Spleen (tissue), 11 donors: Measurements from ENCODE around the gene EMX1. TPM values are rescaled to one million over a fixed set of nuclear protein-coding genes. Genes with fewer than 3 reads are reported as not detected.

ENCODE experiments used
- DNase-seq: peaks from one replicate; pipeline ENCODE4 v3.0.0-alpha.2; 2020
- H3K27ac ChIP-seq, 8 donors: fragments of 200-600 bp; sonication (generic) in 7 of 8; 1 replicate in 4 of 8; 2 replicates in 4 of 8; pipeline versions ENCODE4 v1.5.0 to v1.8.0; 2016 to 2021; ENCODE audit warnings: inconsistent platforms in 4 of 8, mild to moderate bottlenecking in 4 of 8, moderate library complexity in 1 of 8
- H3K27me3 ChIP-seq, 7 donors: fragments of 200-600 bp; sonication (generic) in 6 of 7; replicated peaks in 1 of 7; 1 replicate in 4 of 7; 2 replicates in 3 of 7; pipeline versions ENCODE4 v1.5.0 to v1.8.0; 2016 to 2021; ENCODE audit warnings: inconsistent platforms in 3 of 7, mild to moderate bottlenecking in 1 of 7
- H3K36me3 ChIP-seq, 6 donors: fragments of 200-600 bp; sonication (generic) in 5 of 6; 1 replicate in 4 of 6; 2 replicates in 2 of 6; pipeline versions ENCODE4 v1.5.0 to v1.8.0; 2016 to 2021; ENCODE audit warnings: inconsistent platforms in 2 of 6
- H3K4me1 ChIP-seq, 6 donors: fragments of 200-600 bp; sonication (generic) in 5 of 6; 1 replicate in 3 of 6; 2 replicates in 3 of 6; pipeline versions ENCODE4 v1.5.0 to v1.8.0; 2016 to 2021; ENCODE audit warnings: inconsistent platforms in 3 of 6
- H3K4me3 ChIP-seq, 8 donors: fragments of 200-600 bp; sonication (generic) in 7 of 8; 1 replicate in 4 of 8; 2 replicates in 4 of 8; pipeline versions ENCODE4 v1.5.0 to v1.8.0; 2016 to 2021; ENCODE audit warnings: inconsistent platforms in 4 of 8, mild to moderate bottlenecking in 4 of 8, moderate library complexity in 2 of 8
- H3K9me3 ChIP-seq, 8 donors: fragments of 200-600 bp; sonication (generic) in 7 of 8; 1 replicate in 4 of 8; 2 replicates in 4 of 8; pipeline versions ENCODE4 v1.5.0 to v1.8.0; 2016 to 2021; ENCODE audit warnings: inconsistent platforms in 4 of 8
- POLR2A ChIP-seq, 3 donors: fragments of 450-650 bp; IDR thresholded peaks; one replicate each; pipeline ENCODE4 v1.5.1; 2017; ENCODE audit warnings: antibody characterized with exemption in 3 of 3, mild to moderate bottlenecking in 1 of 3
- POLR2AphosphoS5 ChIP-seq, 3 donors: sonication (generic); formaldehyde crosslinking; IDR thresholded peaks; one replicate each; pipeline ENCODE4 v1.5.1; 2017; ENCODE audit warnings: antibody characterized with exemption in 3 of 3
- WGBS, 5 donors: extraction: QIAGEN DNeasy Blood & Tissue Kit in 3 of 5; methylation state at CpG; one replicate each; pipeline versions ENCODE4 v1.1.5 to v1.1.7; 2013 to 2018; 5-methylcytosine and 5-hydroxymethylcytosine counted together
- intact Hi-C: fragments of 100-400 bp; cut with DNase I; formaldehyde crosslinking; loops from one replicate; pipeline ENCODE4 v1.15.0; 2023; ENCODE audit warnings: low total_unique reads
- polyA plus RNA-seq, 3 donors: library from polyadenylated mRNA; stranded (reverse); fragments of 200-250 nt; gene quantifications; one replicate each; pipeline ENCODE4 v1.2.1, GENCODE V29; 2013
- total RNA-seq, 7 donors: library from RNA; depleted of rRNA in 3 of 7; stranded (reverse); fragments of >200 nt in 3 of 7; fragmentation: NEBNext Ultra II Directional in 4 of 7; extraction: Animal tissue kit (Norgen Biotek cat#: 25700) in 4 of 7; gene quantifications; one replicate each; pipeline versions ENCODE4 v1.1.0 to v1.2.1, GENCODE V29; 2016 to 2021
- TF ChIP-seq, protein P1 (sequence below), 11 experiments: fragments of 200-600 bp in 7 of 11; fragments of 450-650 bp in 4 of 11; sonication (generic) in 4 of 11; IDR thresholded peaks in 8 of 11; conservative IDR thresholded peaks in 3 of 11; 1 replicate in 7 of 11; 2 replicates in 4 of 11; pipeline versions ENCODE4 v1.4.0 to v1.8.0; 2016 to 2021; ENCODE audit warnings: antibody characterized with exemption in 11 of 11, inconsistent platforms in 4 of 11, mild to moderate bottlenecking in 1 of 11
- donor health status: healthy with polysubstance abuse.
- donor health status: DM: no; HTN: no; CAD: no; lungs with moderate emphysema.
- donor health status: DM: no; HTN: no; CAD: no.
- donor health status: Bipolar disorder and iron deficiency.
- donor health status: healthy.
- donor health status: DM: no; HTN: no; CAD: no.
- donor health status: DM: yes; HTN: yes; CAD: no.

Gene EMX1
- total and polyA plus RNA-seq, 10 donors: not detected

DNA sequence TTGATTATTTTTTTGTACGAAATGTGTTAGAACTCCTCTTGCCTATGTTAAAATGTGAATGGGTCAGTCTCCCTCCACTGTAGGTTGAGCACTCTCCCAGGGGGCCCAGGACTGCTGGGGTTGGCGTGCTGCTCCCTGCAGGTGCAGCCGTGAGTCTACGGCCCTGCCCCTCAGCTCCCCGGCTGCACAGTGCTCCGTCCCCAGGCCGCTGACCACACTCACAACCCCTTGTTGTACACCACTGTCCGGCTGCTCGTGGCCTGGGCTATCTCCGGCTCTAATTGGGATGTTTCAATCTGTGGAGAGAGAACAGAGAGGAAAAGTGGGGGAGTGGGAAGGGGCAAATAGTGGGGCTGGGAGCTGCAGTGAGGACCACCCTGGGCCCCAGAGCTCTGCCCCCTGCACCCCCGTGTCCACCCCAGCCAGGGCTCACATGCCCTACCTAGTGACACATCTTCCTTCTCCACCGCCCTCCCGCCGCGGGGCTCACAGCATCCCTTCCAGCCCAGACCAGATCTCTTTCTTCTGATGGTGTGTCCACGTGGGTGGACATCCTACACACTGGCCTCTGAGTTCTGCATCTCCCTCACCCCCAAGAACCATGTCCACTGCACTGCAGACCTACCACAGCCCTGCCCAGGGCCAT is 27.6 kb downstream of the EMX1 start:
- H3K4me1 ChIP-seq: no peaks in the 10 kb centered on the region
- no peak overlapping the region for H3K27ac ChIP-seq
- H3K36me3 ChIP-seq: peaks cover 0 to 59% (median 15%) of the 10 kb centered on the region in 6 donors
- no peak overlapping the region for H3K4me3 ChIP-seq
- intact Hi-C loops: no loop called here
- H3K9me3 ChIP-seq: no peaks in the 10 kb centered on the region
- no peak for DNase-seq
- TF ChIP-seq POLR2AphosphoS5 (IDR thresholded peaks at IDR 0.05) (no peak), POLR2A (IDR thresholded peaks at IDR 0.05) (no peak)
- TF ChIP-seq, protein P1, sequence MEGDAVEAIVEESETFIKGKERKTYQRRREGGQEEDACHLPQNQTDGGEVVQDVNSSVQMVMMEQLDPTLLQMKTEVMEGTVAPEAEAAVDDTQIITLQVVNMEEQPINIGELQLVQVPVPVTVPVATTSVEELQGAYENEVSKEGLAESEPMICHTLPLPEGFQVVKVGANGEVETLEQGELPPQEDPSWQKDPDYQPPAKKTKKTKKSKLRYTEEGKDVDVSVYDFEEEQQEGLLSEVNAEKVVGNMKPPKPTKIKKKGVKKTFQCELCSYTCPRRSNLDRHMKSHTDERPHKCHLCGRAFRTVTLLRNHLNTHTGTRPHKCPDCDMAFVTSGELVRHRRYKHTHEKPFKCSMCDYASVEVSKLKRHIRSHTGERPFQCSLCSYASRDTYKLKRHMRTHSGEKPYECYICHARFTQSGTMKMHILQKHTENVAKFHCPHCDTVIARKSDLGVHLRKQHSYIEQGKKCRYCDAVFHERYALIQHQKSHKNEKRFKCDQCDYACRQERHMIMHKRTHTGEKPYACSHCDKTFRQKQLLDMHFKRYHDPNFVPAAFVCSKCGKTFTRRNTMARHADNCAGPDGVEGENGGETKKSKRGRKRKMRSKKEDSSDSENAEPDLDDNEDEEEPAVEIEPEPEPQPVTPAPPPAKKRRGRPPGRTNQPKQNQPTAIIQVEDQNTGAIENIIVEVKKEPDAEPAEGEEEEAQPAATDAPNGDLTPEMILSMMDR (IDR thresholded peaks at IDR 0.05 in 8 of 11, conservative IDR thresholded peaks at IDR 0.05 in 3 of 11): no peak
- H3K27me3 ChIP-seq: no peaks in the 10 kb centered on the region
- WGBS, 5 donors: 89 to 96% (median 95%) methylated on average over 15 to 16 of the region's 16 CpGs

DNA sequence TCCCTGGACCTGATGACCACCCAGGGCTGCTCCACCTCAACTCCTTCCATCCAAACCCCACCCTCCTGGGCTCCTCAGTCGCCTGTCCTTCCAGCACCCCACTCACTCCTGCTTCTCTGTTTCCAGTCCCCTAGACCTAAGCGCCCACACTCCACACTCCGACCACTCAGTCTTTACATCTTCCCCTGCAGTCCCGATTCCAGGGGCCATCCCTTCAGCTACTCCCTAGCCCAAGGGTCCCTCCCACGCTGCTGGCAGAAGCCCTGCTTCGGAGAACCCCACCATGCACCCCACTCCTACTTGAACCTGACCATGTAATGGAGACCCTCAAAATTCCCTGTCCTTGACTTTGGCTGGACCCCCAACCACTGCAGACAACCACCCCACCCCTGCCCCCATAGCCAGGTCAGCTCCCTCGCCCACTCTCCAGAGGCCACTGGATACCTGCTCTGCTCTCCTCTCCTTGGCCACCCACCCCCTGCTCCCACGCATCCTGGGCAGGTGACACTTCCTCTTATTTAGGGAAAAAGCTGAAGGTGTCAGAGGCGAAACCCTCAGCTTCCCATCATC is 28.2 kb downstream of the EMX1 start:
- Histone ChIP-seq H3K36me3 (peaks cover 0 to 60% (median 15%) of the 10 kb centered on the region in 6 donors), H3K9me3 (no peaks in the 10 kb centered on the region), H3K27ac (no peak overlapping the region), H3K27me3 (no peaks in the 10 kb centered on the region), H3K4me1 (no peaks in the 10 kb centered on the region), H3K4me3 (no peak overlapping the region)
- TF ChIP-seq POLR2A (IDR thresholded peaks at IDR 0.05): no peak
- TF ChIP-seq, protein P1 (IDR thresholded peaks at IDR 0.05 in 8 of 11, conservative IDR thresholded peaks at IDR 0.05 in 3 of 11): no peak
- TF ChIP-seq POLR2AphosphoS5 (IDR thresholded peaks at IDR 0.05): no peak
- DNase-seq: no peak
- WGBS, 5 donors: 86 to 91% (median 89%) methylated on average over 9 of the region's 9 CpGs
- intact Hi-C loops: no loop called here

DNA sequence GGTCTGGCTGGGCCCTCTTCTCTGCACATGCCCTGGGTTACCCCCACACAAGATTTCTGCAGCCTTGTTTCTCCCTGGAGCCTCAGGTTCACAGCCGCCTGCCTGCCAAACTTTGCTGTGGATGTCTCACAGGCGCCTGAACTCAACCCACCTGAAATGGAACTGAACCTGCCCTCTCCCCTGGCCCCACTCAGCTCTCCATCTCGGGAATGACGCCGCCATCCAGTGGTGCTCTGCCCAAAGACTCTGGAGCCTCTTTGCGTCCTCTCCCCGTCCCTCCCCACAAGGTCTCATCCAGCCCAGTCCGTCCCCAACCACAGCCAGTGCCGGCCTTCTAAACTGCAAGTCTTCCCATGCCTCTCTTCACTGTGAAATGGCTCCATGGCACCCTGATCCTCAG is 29.1 kb downstream of the EMX1 start:
- 90 to 96% (median 93%) methylated on average over 9 of the region's 9 CpGs for WGBS, 5 donors
- TF ChIP-seq POLR2AphosphoS5 (IDR thresholded peaks at IDR 0.05): no peak
- no peak for TF ChIP-seq POLR2A (IDR thresholded peaks at IDR 0.05)
- TF ChIP-seq, protein P1 (IDR thresholded peaks at IDR 0.05 in 8 of 11, conservative IDR thresholded peaks at IDR 0.05 in 3 of 11): no peak

DNA sequence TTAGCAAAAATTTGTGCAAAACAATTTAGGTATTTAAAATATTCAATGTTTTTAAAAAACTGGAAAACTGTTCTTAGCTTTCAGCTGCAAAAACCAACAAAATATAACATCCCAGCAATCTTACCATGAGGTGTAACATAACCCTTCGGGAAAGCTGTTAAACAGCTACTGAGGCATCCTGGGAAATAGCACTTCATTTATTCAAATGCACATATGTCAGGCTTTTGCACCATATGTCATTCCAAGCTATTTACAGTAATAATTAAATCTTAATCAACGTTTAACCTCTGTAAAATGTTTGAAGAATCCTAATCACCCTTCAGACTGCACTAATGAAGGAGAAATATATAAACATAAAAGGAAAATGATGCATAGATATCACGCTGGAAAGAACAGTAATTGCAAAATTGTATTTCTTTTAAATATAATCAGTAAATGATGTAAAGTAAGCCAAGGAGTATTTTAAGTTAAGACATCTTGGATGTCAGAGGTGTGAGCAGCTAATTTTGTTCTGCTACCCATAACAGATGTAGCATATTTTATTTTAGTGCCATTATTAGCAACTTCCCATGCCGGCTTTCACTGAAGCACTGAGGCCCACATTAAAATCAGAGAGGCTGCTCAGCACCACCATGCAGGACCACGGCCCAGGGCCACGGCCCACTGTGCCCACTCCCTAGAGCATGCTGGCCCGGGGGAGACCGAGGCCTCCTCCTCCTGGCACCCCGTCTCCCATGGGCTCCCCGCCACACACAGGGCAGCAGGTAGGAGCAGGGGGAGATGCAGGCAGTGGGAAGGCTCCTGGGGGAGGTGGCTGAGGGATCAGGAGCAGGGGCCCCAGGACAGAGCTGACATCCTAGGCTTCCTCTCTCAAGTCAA is 30.9 kb downstream of the EMX1 start:
- no peak for DNase-seq
- Histone ChIP-seq H3K27me3 (no peaks in the 10 kb centered on the region), H3K27ac (no peak overlapping the region), H3K4me3 (no peak overlapping the region), H3K4me1 (no peaks in the 10 kb centered on the region), H3K9me3 (no peaks in the 10 kb centered on the region), H3K36me3 (peaks cover 0 to 62% (median 15%) of the 10 kb centered on the region in 6 donors)
- intact Hi-C loops: no loop called here
- 88 to 95% (median 93%) methylated on average over 6 to 10 of the region's 10 CpGs for WGBS, 5 donors
- TF ChIP-seq, protein P1 (IDR thresholded peaks at IDR 0.05 in 8 of 11, conservative IDR thresholded peaks at IDR 0.05 in 3 of 11): no peak
- TF ChIP-seq POLR2AphosphoS5 (IDR thresholded peaks at IDR 0.05) (no peak), POLR2A (IDR thresholded peaks at IDR 0.05) (no peak)

More for the DNA sequence above, 29.1 kb downstream of the EMX1 start:
- H3K4me3 ChIP-seq: no peak overlapping the region
- no peak for DNase-seq
- no peak overlapping the region for H3K27ac ChIP-seq
- H3K9me3 ChIP-seq: no peaks in the 10 kb centered on the region
- intact Hi-C loops: no loop called here
- no peaks in the 10 kb centered on the region for H3K27me3 ChIP-seq
- no peaks in the 10 kb centered on the region for H3K4me1 ChIP-seq
- peaks cover 0 to 62% (median 15%) of the 10 kb centered on the region in 6 donors for H3K36me3 ChIP-seq
